Right ventricle myocardium superior (tissue), 1 donor: ENCODE data around the gene PHF3. TPM values are rescaled to one million over a fixed set of nuclear protein-coding genes. Genes with fewer than 3 reads are reported as not detected.
A peak's percentile ranks its signal among the peaks of the same experiment; 100 is the strongest.

Experiments used
- ATAC-seq: fragments of 200-7000 bp; cut with Tn5 transposase; one replicate; pipeline ENCODE4 v1.9.1; 2020; ENCODE audit warnings: mild to moderate bottlenecking; ENCODE audit not compliant: poor library complexity
- DNase-seq: peaks from one replicate; pipeline ENCODE4 v3.0.0-alpha.2; 2020
- intact Hi-C: fragments of 100-400 bp; cut with DNase I; formaldehyde crosslinking; loops from one replicate; pipeline ENCODE4 v1.11.2; 2022
- long read RNA-seq: library from polyadenylated mRNA; unstranded; transcript quantifications from one replicate; pipeline ENCODE4 v2.0.0, GENCODE V29; 2021
- total RNA-seq: library from RNA; stranded (reverse); fragmentation: NEBNext Ultra II Directional; extraction: Animal tissue kit (Norgen Biotek cat#: 25700); gene quantifications from one replicate; pipeline ENCODE4 v1.2.1, GENCODE V29; 2021
- donor health status: DM: no; HTN: yes; CAD: no; lungs with severe emphysema.

PHF3 gene, protein sequence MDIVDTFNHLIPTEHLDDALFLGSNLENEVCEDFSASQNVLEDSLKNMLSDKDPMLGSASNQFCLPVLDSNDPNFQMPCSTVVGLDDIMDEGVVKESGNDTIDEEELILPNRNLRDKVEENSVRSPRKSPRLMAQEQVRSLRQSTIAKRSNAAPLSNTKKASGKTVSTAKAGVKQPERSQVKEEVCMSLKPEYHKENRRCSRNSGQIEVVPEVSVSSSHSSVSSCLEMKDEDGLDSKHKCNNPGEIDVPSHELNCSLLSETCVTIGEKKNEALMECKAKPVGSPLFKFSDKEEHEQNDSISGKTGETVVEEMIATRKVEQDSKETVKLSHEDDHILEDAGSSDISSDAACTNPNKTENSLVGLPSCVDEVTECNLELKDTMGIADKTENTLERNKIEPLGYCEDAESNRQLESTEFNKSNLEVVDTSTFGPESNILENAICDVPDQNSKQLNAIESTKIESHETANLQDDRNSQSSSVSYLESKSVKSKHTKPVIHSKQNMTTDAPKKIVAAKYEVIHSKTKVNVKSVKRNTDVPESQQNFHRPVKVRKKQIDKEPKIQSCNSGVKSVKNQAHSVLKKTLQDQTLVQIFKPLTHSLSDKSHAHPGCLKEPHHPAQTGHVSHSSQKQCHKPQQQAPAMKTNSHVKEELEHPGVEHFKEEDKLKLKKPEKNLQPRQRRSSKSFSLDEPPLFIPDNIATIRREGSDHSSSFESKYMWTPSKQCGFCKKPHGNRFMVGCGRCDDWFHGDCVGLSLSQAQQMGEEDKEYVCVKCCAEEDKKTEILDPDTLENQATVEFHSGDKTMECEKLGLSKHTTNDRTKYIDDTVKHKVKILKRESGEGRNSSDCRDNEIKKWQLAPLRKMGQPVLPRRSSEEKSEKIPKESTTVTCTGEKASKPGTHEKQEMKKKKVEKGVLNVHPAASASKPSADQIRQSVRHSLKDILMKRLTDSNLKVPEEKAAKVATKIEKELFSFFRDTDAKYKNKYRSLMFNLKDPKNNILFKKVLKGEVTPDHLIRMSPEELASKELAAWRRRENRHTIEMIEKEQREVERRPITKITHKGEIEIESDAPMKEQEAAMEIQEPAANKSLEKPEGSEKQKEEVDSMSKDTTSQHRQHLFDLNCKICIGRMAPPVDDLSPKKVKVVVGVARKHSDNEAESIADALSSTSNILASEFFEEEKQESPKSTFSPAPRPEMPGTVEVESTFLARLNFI (N-terminal part only)
- total RNA-seq: 34.2 TPM
- long read RNA-seq, partial matches to known transcripts: 12 of 19 reads
- long read RNA-seq, other reads (novel, unspliced or antisense): 7 of 19 reads

DNA sequence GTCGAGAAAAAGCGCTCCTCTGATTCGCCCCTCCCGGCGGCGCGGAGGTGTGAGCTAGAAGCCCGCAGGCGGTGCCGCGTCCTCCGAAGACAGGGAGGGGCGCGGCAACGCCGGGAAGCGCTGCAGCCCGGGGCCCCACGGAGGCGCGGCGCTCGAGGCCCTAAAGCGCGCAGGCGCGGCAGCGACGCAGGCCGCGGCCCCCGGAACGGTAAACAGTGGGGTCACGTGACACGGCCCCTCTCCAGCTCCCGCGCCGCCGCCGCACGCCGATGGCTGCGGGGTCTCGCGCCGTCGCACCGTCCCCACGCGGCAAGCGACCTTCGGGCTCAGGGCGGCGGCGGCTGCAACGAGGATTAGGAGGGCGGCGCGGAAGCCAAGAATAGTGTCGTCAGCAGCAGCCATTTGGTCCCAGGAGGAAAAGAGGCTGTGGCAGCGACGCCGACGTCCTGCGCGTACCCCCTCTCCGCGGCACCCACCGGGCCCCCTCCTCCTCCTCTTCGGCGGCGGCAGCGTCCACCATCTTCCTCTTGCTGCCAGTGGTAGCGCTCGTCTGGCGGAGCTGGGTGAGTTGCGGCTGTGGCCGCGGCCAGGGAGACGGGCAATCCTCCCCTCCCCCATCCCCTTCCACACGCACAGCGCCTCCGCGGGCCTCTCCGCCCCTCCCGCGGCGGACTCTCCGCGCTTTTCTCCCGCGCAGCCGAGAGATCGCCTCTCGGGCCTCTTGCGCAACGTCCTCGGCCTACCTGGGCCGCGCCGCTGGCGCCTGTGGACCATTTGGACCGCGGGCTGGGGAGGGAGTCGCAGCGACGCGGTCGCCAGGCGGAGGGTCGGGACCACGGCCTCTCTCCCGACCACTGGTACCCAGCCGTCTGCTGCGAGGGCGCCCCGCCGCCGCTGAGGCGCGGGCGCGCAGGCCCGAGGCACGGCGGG, at the start of gene PHF3:
TSS of gene PHF3 (plus strand) at position 215 of the 930 bp plus-strand sequence. CDS start 10,750 bp downstream, outside the sequence.
- peak; percentile 95 for DNase-seq

DNA sequence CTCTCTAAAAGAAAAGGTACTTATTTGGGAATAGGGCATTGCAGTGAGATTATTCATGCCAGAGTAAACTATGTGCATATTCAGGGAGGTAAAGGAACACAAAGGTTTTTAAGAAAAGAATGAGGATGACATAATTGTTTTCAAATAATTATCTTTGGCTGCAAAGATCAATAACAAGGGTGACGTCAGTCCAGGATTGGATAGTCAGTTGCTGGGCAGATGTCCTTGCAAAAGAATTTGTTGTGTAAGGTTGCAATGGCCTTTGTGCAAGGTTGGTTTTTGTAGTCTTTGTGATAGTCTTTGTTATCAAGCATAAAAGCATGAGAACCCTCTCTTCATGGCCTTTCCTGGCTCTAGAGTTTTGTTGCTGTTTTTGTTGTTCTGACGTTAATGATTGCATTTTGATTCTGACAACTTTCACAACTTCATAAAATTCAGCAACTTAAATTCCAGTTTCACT, 45.6 kb upstream of the PHF3 start:
- no peak for ATAC-seq
- intact Hi-C loops: no loop called here
- DNase-seq: no peak

More for the DNA sequence above, at the start of gene PHF3:
- ATAC-seq: peak; percentile 97
- intact Hi-C loops: loop anchor here (5.0 kb wide), 1 partner anchor 64 kb away; the partner anchor contains the start of genes LOC128125822 and PTP4A1

DNA sequence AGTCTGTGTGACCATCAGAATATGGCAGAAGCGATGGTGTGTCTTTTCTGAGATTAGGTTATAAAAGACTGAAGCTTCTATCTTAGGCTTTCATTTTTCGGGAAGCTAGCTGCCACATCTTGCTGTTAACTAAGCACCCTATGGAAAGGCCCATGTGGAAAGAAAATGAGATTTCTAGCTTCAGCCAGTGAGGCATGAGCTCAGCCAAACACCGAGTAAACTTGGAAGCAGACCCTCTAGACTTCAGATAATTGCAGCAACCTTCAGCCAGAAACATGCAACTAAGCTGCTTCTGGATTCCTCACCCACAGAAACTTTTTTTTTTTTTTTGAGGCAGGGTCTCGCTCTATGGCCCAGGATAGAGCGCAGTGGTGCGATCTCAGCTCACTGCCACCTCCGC, 42.7 kb upstream of the PHF3 start:
- DNase-seq (no peak), ATAC-seq (no peak)
- intact Hi-C loops: no loop called here

DNA sequence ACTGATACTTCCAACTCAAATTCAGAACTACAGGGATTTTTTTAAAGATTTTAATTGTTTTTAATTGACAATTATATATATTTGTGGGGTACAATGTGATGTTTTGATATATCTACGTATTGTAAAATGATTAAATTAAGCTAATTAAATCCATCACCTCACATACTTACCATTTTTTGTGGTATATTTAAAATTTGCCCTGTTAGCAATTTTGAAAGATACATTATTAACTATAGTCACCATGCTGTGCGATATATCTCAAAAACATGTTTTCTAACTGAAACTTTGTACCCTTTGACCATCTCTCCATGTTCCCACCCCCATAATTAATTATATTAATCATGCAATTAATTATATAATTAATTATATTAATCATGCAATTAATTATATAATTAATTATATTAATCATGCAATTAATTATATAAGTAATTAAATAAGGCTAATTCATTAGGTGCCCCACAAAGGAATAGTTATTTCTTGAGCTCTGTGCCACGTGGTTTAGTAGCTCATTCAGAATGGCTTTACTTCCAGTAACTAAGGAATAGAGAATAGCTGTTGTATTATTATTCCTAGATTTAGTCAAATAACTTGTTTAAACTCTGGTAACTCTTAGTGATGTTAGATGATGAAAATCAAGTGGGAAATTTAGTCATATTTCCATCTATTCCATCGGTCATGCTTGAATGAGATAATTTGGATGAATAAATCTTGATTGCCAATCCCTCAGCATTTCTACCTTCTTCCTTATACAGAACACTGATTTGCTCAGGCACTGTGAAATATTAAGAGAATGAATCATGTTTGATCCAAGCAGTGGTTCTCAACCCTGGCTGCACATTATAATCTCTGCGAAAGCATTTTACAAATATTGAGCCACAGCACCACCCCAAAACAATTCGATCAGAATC, 38.2 kb upstream of the PHF3 start:
- intact Hi-C loops: loop anchor here (5.0 kb wide), 1 partner anchor 165 kb away; no protein-coding TSS in a partner anchor
- peak; percentile 26 for ATAC-seq
- DNase-seq: no peak

DNA sequence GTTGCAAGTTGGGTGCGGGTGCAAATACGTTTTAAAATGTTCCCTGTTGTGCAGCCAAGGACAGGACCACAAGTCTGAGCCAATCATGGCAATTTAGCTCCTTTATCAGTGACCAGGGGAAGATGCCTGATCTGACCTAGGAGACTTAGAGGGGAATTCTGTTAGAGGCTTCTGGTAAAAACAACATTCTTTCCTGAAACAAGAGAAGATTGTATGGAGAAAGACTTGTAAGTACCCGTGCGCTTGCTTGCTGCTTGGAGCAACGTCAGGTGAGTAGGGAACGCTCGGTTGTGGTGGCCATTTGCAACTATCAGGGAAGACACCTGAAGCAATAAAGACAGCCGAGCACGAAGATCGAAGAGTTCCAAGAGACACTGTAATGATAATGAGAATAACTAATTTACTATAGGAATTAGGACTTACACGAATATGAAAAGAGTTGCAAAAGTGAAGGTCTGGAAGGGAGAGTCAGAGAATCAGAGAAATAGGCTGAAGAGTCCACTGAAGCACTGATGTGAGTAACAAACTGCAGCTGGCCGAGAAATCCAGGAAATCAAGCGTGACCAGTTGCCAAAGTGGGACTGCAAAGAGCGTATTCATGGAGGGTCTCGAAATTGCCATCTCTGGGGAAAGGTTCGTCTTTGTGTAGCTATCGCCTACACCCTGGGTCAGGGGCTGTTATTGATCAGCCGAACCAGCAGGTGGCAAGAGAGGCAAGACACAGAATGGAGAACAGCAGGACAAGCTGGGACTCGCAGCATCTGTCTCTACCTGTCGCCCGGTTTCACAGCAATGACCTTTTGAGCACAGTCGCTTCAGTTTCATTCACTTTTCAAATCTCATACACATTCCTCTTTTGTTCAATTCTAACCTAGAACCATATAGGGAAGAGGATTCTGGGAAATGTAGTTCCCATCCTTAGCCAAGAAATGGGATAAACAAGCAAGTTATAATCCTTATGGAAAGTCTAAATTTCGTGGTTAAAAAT, 37.3 kb upstream of the PHF3 start:
- intact Hi-C loops: loop anchor here (5.0 kb wide), 1 partner anchor 164 kb away; no protein-coding TSS in a partner anchor
- peak; percentile 98 for ATAC-seq
- DNase-seq: peak; percentile 68

DNA sequence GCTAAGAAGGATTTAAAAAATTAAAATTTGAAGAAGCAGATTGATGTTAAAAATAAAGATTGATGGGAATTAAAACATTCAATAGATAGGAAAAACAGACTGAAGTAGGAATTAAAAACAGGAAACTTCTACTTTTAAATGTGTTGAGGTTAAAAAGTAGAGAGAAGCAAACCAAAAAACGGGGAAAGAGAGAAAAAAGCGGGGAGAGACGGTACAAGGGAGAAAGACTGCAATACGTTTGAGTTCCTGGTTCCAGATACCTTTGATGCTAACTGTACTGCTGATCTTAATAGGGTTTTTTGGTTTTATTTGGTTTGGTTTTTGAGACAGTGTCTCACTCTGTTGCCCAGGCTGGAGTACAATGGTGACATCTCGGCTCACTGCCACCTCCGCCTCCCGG, 36.4 kb upstream of the PHF3 start:
- DNase-seq (no peak), ATAC-seq (no peak)
- intact Hi-C loops: loop anchor here (5.0 kb wide), 1 partner anchor 163 kb away; no protein-coding TSS in a partner anchor

DNA sequence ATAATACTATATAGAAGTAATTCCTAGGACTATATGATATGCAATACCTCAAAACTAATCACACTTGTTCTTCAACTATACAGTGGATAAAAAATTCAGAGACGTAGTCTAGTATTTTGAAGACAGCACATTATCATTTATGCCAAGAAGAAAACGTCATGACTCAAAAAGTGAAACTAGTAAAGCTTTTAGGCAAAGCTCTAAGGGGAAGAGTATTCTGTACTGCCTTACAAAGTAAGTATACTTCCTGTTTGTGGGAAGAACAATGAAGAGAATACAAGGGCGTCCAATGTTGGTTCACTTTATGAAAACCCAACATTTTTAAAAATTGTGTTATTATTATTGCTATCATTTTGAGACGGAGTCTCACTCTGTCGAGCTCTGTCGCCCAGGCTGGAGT, 35.5 kb upstream of the PHF3 start:
- ATAC-seq (no peak), DNase-seq (no peak)
- intact Hi-C loops: no loop called here

DNA sequence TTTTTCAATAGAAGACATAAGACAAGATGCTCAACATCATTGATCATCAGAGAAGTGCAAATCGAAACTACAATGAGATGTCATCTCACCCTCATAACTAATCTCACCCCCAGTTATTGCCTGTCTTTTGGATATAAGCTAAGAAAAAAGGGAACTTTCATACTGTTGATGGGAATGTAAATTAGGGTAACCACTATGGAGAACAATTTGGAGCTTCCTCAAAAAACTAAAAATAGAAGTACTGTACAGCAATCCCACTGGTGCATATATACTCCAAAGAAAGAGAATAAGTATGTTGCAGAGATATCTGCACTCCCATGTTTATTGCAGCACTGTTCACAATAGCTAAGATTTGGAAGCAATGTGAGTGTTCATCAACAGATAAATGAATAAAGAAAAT, 26.4 kb upstream of the PHF3 start:
- DNase-seq: no peak
- intact Hi-C loops: no loop called here
- no peak for ATAC-seq

DNA sequence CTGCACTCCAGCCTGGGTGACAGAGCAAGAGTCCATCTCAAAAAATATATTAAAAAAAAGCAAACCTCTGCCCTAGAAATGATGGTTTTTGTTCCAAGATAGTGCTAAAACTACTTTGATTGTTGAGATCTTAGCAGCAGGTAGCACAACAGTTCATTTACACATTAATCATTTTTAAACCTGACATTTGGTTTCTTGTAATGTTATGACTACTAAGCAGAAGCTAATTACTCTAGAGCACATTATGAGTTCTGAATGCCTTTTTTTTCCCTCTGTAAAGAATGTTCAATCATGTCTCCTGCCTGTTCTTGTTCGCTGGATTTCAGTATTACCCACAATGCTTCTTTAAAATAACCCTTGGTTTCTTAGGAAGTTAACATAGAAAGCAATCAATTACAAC, 24.7 kb upstream of the PHF3 start:
- ATAC-seq: no peak
- no peak for DNase-seq
- intact Hi-C loops: no loop called here

DNA sequence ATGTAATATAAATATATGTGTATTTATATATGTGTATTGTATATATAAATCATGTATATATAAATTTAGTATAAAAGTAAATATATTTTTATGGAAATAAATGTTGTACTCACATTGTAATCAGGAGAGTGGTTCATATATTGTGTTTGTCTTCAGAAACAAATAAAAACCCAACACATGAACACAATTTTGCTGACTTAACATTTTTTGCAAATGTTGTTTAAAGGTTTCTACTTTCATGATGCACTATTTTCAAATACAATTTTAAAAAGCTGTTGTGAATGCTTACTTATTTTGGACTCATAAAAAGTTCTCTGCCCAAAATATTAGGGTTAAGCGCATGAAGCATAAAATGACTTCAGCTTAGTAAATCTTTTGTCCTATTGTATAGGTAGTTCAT, 24.0 kb upstream of the PHF3 start:
- intact Hi-C loops: no loop called here
- no peak for ATAC-seq
- no peak for DNase-seq

DNA sequence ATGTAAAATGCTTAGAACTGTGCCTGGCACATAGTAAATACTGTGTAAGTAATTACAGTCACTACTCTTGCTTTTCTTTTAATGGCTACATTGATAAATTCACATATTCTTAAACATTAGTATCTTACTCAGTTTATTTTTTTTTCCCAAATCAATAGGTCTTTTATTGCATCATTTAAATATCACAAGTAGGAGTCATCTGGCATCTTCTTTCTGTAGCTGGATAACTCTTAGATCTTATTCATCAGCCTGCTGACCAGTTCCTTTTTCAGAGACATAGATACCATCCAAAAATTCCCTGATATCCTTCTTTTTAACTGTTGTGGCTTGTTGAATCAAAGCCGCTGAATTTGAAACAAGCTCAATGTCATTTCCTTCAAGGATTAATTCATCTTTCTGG, 20.0 kb upstream of the PHF3 start:
- ATAC-seq (no peak), DNase-seq (no peak)
- intact Hi-C loops: no loop called here

DNA sequence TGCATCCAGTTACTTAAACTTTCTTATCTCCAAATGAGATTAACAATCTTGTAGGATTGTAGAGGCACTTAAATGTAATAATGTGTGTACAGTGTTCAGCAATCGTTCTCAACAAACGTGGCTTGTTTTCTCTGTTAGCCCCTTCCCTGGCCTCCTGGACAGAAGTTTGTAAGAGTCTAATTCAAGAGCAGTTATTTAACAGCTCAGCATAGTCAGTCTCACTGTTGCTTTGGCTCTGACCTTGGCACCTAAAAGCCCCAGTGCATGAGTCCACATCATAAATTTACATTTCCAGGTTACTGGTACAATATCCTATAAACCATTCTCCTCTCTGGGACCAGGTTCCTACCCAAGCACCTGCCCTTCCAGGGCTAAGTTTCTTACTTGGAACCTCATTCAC, 11.5 kb upstream of the PHF3 start:
- intact Hi-C loops: no loop called here
- ATAC-seq: no peak
- no peak for DNase-seq

DNA sequence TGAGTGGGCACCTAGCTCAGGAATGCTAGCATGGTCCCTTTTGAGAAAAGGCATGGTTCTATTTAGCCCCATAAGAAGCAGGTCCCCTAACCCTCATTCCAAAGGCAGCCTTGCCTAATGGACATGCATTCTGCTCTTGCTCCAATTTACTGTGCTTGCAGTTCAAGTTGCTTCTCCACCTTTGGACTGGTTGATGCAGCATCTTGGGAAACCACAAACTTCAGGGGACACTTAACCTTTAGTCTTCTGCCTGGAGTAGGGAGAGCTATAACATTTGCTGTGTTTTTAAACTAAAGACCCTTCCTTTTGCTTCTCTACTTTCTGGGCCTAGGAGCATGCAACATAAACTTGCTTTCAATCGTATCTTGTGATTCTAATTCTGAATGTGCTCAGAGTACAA, 5.1 kb upstream of the PHF3 start:
- intact Hi-C loops: no loop called here
- no peak for ATAC-seq
- DNase-seq: no peak

DNA sequence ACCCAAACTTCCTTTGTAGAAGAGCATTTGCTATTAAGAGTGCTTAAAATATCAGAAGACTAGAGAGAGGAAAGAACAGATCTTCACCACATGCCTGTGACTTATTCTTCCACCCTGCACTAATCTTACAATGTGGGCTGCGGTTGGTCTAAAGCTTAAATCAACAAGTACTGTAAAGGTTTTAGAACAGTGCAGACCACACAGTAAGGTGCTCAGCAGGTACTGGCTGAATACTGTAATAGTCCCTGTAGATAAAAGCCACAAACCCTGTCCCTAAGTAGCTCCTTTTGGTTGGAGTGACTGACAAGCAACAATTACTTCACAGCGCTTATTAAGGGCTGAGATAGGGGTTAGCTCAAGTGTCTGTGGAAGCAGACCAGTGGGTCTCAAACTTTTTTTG, 972 bp upstream of the PHF3 start:
- intact Hi-C loops: loop anchor here (5.0 kb wide), 1 partner anchor 62 kb away; the partner anchor contains the start of genes LOC128125822 and PTP4A1
- no peak for ATAC-seq
- no peak for DNase-seq

DNA sequence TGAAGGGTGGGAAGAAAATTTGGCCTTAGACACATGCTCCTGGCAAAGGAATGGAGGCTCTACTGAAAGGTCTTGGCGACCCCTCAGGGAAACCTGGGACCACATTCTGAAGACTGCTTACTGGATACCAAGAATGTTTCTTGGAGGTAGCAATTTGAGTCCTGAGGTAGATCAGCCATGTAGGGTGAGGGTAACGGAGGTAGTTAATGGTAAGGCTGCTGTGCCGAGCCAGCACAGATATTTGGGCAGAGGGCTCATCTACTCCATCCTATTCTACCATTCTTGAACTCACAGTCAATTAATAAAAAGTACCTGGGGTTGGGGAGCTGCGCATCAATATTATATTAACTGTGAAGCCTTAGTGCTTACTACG, 401 bp upstream of the PHF3 start:
- DNase-seq: no peak
- intact Hi-C loops: loop anchor here (5.0 kb wide), 1 partner anchor 63 kb away; the partner anchor contains the start of genes LOC128125822 and PTP4A1
- ATAC-seq: no peak
